HG03460 (cell line): ENCODE results near the gene BPIFB1.

Experiments used
- ATAC-seq: cut with Tn5 transposase; IDR thresholded peaks from one replicate; pipeline ENCODE4 v1.9.1; 2021; ENCODE audit not compliant: unreplicated experiment

BPIFB1 gene

GRCh38 chr20:33322456-33322855, 39.4 kb downstream of the BPIFB1 start:
- ATAC-seq, result no peak

- ATAC-seq, result no peak
Measured at GRCh38 chr20:33323236-33323635, 40.2 kb downstream of the BPIFB1 start.

- no peak for ATAC-seq
Measured at GRCh38 chr20:33325350-33325749, 42.3 kb downstream of the BPIFB1 start.

- ATAC-seq, result no peak
Measured at GRCh38 chr20:33328157-33329137, 45.4 kb downstream of the BPIFB1 start.

GRCh38 chr20:33332905-33333456, 50.0 kb downstream of the BPIFB1 start:
- no peak for ATAC-seq

- no peak for ATAC-seq
Measured at GRCh38 chr20:33333616-33334015, 50.6 kb downstream of the BPIFB1 start.

- no peak for ATAC-seq
Measured at GRCh38 chr20:33334111-33334510, 51.1 kb downstream of the BPIFB1 start.

- no peak for ATAC-seq
Measured at GRCh38 chr20:33336375-33336774, 53.4 kb downstream of the BPIFB1 start.

- no peak for ATAC-seq
Measured at GRCh38 chr20:33337119-33337518, 54.1 kb downstream of the BPIFB1 start.

GRCh38 chr20:33337531-33338165, 54.6 kb downstream of the BPIFB1 start:
- no peak for ATAC-seq

GRCh38 chr20:33338467-33339258, 55.6 kb downstream of the BPIFB1 start:
- ATAC-seq, result no peak

- ATAC-seq, result no peak
Measured at GRCh38 chr20:33339515-33340058, 56.6 kb downstream of the BPIFB1 start.

- ATAC-seq, result no peak
Measured at GRCh38 chr20:33343521-33343920, 60.5 kb downstream of the BPIFB1 start.

GRCh38 chr20:33345342-33345741, 62.3 kb downstream of the BPIFB1 start:
- ATAC-seq, result no peak

GRCh38 chr20:33348136-33348937, 65.3 kb downstream of the BPIFB1 start:
- no peak for ATAC-seq

- ATAC-seq, result no peak
Measured at GRCh38 chr20:33349493-33349892, 66.5 kb downstream of the BPIFB1 start.

GRCh38 chr20:33351696-33352095, 68.7 kb downstream of the BPIFB1 start:
- no peak for ATAC-seq

- no peak for ATAC-seq
Measured at GRCh38 chr20:33352258-33353012, 69.4 kb downstream of the BPIFB1 start.

GRCh38 chr20:33353013-33353402, 70.0 kb downstream of the BPIFB1 start:
- no peak for ATAC-seq
